GM19438 (cell line): ENCODE measurements around the gene MAX.
"Not testable (repeated sequence)": the region's sequence is repeated elsewhere in the genome, so short reads cannot be mapped to it uniquely, and the experiment has no call there.

ENCODE experiments used
- ATAC-seq: cut with Tn5 transposase; IDR thresholded peaks from one replicate; pipeline ENCODE4 v1.9.1; 2021; ENCODE audit warnings: low read depth; ENCODE audit not compliant: unreplicated experiment

MAX gene

DNA sequence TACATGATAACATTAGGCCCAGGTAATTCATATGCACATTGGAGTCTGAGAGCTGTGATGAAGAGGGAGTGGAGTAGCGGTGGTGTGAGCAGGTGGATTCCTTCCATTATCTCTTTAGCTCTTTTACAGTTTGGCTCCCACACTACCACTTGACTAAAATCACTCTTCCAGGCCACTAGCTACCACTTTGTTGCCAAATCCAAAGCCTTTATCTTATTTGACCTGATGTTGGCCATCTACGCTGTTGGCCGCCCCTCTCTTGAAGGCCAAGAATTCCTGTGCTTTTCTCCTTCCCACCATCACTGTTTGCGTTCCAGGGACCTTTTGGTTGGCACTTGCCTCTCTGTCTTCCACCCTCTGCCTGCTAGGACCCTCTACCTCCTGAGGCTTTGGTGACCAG is 4.0 kb upstream of the MAX start:
- ATAC-seq = no peak

DNA sequence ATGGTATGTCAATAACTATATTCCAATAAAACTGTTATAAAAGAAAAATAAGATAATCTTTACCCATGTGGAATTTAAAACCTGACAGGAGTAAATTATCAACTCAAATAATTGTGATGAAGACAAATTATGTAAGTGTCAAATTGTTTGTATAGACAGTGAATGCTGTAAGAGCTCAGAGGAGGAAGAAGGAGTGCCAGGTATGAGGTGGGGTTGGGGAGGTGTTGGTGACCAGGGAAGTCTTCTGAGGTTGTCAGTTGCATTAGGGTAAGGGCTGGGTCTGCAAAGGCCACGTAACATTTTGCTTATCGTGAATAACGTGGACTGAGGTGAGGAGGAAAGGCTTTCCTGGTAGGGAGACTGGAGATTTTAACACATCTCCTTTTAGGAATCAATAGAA is 2.5 kb upstream of the MAX start:
- ATAC-seq = no peak

DNA sequence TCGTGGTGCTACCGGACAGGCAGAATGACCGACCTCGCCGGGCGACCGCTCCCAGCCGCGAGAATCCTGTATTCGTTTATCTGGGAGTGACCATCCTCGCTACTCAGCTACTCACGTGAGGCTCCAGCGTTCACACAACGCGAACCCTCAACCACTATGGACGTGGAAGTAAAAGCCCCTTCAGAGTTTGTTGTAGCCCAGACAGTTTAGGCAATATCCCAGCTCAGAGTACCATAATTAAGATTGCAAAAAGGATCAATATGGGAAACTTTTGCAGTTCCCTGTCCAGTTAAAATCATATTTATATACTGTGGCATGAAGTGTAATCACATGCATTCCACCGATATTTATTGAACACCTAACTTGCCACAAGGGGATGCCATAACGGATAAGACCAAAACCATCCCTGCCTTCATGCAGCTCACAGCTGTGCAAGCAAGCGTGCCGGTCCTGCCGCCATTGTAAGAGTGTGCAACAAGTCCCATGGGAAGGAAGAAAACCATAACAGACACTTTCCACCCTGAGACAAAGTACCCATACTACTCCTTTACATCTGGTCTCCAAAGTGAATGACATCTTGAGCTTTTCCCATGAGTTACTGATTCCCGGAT is 938 bp upstream of the MAX start:
- ATAC-seq = no peak

DNA sequence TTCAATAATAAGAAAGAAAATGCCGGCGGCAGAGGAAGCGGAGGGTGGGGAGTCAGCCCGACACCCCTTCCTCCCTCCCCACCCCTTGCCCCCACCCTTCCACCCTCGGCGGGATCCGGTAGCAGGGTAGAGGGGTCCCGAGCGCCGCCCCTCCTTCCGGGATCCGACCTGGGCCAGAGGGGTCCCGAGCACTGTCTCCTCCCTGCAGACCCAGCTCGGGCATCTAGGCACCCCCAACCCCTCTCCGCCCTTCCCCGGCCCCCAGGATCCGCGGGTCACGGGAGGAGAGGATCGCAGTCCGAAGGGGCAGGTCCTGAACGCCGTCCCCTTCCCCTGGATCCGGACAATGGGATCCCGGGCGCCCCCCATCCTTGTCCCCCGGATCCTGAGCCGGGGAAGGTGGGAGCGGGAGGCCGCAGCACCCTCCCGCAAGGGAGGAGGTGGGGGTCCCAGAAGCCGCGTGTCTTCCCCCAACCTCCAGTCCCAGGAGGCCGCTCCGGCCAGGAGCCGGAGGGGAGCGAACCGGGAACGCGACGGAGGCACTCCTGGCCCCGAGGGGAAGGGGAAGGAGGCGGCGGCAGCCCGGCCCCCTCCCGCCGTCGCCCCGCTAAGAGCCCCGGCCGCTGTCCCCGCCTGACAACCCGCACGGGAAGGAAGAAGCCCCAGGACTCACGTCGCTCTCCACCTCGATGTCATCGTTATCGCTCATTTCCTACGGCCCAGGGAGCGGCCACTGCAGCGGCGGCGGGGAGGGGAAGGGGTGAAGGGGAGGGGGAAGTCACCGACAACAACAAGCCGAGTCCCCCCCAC is 481 bp downstream of the MAX start:
- ATAC-seq = peak; percentile 29

DNA sequence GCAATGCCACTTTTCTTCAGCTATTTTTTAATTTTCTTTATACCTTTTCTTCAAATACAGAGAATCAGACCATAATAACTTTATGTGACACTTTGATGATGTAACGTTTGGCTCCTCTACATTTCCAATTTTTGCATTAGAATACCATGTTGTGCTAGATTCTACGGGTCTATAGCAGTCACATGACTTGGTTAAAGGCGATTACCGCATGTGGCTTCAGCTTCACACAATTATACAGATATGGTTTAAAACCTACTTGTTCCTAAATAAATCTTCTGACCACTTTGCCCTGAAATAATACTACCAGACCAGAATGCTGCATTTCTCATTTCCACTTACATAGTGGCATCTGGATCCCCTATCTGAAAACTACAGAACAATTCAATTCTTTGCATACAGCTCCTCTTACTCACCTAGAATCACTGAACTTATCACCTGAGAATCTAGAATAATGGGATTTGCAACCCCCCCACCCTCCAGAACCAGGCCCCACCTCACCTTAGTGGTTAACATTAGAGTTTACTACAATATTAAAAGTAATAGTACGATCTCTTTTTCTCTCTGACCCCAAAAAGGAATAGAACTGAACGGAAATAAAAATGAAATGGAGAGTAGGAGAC is 1.3 kb downstream of the MAX start:
- ATAC-seq = no peak

DNA sequence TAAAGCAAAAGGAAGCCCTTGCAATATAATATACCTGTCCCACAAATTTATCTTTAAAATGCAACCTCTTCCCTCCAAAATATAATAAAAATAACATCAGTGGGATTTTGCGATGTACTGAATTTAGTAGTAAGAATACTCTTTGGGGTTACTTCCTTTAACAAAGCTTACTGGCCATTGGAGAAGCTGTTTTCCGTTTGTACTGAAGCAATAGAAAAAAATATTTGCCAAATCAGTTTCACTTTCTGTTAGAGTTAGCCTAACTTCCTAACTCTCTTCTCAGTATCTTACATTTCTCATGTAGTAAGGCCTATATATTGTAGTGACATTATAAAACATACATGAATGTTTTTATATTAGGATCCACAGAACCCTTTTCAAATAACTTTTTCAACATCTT is 3.7 kb downstream of the MAX start:
- ATAC-seq = no peak

DNA sequence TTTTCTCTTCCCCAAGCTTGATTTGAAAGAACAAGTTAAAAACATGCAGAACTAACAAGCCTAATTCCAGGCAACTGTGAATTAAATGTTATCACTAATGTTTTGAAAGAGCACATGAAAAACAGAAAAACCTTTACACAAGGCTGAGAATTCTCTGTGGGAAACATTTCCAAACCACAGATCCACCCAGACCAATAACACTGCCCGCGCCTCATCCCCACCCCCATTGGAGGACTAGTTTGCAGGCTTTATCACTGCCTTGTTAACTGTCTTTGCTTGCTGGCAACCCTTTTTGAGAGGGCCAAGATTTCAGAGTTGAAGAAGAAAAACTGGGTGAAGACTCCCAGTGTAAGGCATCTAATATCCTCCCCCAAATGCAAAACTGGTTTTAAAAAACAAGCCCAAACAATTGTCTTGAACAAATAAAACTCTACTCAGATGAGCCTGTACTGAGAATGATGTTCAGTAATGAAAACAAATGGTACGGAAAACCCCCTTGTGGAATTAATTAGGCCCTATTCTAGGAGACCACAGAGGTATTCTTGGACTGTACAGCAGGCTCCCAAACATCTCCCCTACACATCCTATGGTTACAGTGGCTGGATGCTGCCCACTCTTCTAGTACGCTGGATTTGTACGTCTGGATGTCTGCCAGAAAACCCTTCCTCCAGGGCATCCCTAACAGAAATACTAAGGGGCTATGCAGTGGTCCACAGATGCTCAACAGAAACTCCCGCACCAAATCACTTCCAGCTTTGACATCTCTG is 5.8 kb downstream of the MAX start:
- ATAC-seq = no peak

DNA sequence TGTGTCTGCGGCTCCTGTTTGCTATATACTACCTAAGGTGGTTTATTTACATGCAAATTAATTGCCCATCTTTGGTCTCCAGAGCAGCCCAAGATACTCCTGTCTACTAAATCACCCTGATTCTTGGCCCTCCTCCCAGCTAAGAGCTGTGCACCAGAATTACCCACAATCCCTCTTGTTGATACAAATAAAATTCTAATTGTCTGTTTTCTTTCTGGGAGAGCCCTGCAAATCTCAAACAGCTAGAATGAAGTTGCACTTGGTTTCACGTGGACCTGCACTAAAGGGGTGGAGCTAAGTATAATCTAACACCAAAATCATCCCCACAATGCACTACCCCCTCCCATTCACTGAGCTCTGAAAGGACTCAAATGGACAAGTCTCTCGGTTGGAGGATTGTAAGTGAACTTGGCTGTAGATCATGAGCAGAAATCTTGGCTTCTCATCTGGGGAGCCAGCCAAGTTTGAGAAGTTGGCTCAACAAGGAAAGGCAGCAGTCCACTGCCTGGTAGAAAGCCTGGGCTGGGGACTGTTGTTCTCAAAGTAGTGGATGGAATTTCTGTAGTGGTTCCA is 6.6 kb downstream of the MAX start:
- ATAC-seq = no peak

DNA sequence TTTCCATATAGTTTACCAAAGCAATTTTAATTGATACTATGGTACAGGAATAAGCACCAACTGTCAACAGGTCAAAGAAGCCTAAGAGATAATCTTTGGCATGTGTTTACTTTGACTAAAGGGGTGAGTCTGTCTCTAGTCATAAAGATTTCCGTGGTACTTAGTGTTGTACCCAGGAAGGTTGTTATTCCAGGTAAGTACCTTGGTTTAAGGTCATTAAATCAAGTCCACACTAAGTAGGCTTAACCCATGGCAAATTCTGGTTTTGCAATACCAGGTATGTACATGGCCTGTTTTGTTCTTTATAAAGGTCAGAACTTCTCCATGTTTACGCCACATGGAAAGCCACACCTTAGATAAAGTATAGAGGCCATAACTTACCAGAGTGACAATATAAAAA is 10.0 kb downstream of the MAX start:
- ATAC-seq = no peak

DNA sequence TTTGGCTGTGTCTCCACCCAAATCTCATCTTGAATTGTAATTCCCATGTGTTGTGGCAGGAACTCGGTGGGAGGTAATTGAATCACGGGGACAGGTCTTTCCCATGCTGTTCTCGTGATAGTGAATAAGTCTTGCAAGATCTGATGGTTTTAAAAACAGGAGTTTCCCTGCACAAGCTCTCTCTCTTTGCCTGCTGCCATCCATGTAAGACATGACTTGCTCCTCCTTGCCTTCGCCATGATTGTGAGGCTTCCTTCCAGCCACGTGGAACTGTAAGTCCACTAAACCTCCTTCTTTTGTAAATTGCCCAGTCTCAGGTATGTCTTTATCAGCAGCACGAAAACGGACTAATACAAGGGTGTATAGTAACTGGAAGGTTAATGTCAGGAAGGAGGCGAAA is 14.5 kb downstream of the MAX start:
- ATAC-seq = not testable (repeated sequence)

DNA sequence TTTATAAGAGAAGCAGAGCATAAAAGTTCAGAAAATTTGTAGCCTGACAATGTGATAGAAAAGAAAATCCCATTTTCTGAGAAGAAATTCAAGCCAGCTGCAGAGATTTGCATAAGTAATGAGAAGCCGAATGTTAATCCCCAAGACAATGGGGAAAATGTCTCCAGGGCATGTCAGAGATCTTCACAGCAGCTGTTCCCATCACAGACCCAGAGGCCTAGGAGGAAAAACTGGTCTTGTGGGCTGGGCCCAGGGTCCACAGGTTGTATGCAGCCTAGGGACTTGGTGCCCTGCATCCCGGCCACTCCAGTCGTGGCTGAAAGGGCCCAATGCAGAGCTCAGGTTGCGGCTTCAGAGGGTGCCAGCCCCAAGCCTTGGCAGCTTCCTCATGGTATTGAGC is 15.6 kb downstream of the MAX start:
- not testable (repeated sequence) for ATAC-seq

DNA sequence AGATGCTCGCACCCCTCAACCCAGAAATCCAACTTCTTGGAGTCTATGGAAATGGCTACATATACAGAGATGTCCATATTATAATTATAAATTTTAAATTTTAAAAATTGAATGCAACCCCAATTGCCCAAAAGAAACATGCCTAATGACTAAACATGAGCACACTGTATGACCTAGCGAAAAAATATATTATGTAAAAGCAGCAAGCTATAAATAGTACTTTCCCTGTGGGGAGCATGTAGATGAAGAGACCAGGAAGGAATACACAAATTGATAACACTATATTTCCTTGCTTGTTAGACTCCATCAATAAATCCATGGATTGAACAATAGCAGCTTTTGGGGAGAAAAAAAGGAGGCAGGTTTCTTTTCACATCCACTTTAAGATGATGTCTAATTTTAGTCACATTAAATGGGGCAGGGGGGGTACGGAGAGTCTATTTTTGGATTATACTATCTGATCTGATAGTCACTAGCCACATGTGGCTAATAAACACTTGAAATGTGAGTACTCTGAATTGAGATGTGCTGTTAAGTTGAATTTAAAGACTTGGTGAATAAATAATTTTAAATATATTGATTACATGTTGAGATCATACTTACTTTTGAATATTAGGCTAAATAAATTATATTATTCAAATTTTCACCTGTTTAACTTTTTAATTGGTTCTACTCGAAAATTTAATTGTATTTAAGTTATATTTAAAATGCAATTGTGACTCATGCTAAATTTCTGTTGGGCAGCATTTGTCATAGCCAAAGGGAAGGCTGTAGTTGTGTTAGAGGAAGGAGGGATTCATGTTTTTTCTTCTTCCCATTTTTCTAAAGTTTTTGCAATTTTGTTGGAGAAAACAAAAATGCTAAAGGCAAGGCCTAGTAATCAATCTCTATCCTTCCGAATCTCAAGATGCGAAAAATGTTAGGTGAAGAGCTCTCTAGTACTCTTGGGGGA is 17.5 kb downstream of the MAX start:
- no peak for ATAC-seq

DNA sequence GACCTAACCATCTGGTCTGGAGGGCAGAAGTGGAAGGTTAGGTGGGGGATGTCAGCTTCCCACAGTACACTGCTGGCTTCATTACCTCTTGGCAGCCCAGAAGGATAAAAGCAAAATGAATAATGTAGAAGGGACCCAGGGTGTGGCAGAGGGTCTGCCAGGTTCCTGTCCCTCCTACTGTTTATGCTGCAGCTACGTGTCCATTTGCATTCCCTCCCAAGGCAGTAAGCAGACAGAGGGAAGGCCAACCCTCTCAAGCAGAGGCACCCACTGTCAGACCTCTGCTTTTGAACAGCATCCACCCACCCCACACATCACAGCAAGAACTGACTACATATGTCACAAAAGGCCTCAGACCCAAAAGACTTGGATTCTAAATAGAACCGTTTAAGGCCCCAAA is 19.4 kb downstream of the MAX start:
- no peak for ATAC-seq

DNA sequence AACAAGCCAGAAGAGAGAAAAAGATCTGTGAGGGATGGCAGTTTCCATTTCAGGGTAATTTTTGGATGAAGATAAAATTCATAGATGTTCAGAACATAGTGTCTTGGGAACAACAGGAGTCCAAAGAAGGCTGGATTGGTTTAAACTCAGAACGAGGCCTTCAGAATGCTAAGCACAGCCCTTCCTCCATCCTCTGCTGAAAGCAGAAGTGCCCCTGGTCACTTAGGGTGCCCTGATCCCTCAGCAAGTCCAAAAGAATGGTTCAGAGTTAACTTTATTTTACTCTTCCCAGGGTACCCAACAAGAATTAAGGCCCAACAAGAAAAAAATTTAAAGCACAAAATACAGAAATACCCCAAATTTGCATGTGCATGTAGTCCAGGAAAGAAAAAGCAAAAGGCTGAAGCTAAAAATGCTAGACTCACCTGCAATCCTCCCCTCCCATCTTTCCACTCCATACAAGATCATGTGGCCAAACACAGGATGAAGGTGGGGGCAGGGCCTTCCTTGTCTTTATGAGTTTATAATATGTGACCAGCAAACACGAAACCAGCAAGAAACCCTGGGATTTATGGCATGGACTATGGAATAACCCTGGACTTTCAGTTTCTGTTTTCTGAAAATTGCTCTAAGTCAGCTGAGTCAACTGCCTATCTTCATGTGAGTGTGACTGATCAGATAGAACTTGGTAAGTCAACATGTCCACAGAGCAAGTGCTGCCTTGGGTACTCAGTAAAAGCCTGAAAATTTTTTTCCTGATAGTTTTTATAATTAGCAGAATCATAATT is 21.2 kb downstream of the MAX start:
- ATAC-seq = no peak

DNA sequence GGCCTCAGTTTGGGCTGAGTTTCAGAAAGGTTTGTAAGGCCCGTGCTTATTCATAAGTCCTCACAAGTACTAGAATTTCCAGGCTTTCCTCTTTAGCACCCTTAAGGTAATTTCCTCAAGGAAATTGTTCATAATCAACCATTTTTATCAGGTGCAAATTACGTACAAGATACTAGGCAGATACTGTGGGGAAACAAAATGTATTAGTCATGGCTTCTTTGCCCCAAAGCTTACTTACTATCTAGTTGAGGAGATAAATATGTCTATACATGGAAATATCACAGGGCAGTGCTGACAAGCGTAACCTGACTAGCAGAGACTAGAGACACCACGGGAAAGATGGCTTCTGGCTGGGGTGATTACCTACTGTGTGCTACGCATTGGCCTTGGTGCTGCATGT is 22.5 kb downstream of the MAX start:
- ATAC-seq = no peak

DNA sequence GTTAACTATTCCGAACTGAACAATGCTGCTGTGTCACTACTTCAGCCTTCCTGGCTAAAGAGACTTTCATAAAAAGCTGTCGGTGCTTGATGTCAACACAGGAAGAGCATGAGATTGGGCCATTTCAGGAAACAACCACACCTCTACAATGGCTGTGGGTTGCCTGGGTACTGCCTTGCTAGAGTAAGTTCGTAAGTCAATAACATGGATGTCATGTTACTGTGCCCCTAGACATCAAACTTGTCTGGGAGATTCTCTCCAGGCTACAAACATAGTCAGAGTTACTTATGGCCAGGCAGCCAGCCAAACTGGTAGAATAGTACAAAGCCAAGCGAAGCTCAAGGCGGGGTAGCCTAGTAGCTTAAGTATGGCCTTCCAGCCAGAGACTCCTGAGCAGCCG is 23.1 kb downstream of the MAX start:
- no peak for ATAC-seq

DNA sequence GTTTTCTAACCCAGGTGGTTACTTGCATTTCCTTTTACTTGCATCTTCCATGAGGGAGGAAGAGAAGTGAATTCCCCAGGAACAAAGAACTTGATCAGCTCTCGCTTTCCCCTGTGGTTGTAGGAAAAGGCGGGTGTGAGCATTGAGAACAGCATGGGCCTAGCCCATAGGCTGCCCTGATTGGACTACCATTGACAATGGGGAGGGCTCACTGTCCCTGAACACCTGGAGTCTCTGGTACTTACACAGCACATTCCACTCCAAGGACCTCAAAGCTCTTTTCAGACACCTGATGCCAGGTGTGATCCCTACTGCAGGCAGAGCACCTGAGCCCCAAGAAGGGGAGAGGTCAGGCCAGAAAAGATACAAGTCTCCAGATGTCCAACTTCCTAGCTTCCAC is 25.0 kb downstream of the MAX start:
- no peak for ATAC-seq

DNA sequence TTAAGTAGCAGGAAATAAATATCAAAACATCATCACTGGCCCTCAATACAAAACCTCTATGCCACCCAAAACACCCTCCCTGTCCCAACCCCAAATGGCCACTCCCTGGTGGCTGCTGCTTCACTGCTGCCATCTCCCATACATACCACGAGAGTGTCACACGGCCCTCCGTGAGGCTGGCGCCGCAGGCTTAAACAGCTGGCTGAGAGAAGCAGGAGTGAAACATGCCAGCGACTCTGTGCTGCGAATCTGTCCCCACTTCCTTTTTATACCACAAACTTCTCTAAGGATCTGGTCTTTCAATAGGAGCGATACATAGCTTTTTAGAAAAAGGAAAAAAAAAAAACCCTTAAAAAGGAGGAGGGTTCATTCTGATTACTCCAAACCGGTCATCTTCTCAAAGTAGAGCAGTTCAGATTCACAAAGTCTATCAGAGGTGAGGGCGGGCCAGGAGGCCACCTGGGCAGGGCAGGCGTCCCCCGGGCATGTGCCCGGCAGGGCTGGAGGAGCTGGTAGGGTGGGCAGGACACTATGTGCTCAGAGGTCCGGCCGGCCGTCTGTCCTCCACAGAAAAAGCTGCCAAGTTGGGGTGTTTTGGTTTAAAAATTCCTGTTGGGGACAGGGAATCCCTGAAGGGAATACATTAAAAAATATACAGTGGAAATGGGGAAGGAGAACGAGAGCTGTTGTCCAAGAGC is 26.5 kb downstream of the MAX start:
- ATAC-seq = no peak
